Activated naive CD8-positive, alpha-beta T cell treated with anti-CD3 and anti-CD28 coated beads, Interleukin-2, amount 10 ng/mL, durations not matched to agents 7 days and 5 days (primary cell): ENCODE results near the gene CPA4. TPM values are rescaled to one million over a fixed set of nuclear protein-coding genes. Genes with fewer than 3 reads are reported as not detected.

Experiments used
- ATAC-seq: fragments of 150-1000 bp; cut with Tn5 transposase; one replicate; pipeline ENCODE4 v1.10.0; 2021; ENCODE audit warnings: low read depth, moderate library complexity
- POLR2A ChIA-PET: fragments of 350-600 bp; sonication (Branson Sonifier 250); formaldehyde crosslinking; loops from one replicate; lab custom pipeline; 2021; ENCODE audit warnings: antibody characterized with exemption; lab: Charles Lee
- DNase-seq: peaks from one replicate; pipeline ENCODE4 v3.0.0; 2021
- H3K27ac Mint-ChIP-seq: one replicate; pipeline ENCODE4 v1.8.0; 2022; ENCODE audit warnings: mild to moderate bottlenecking, mixed read lengths
- H3K27me3 Mint-ChIP-seq: one replicate; pipeline ENCODE4 v1.8.0; 2022; ENCODE audit warnings: mild to moderate bottlenecking, moderate library complexity, mixed read lengths
- H3K36me3 Mint-ChIP-seq: one replicate; pipeline ENCODE4 v1.8.0; 2021; ENCODE audit warnings: mild to moderate bottlenecking, mixed read lengths
- H3K4me1 Mint-ChIP-seq: one replicate; pipeline ENCODE4 v1.8.0; 2021; ENCODE audit warnings: mixed read lengths
- H3K4me3 Mint-ChIP-seq: one replicate; pipeline ENCODE4 v1.8.0; 2022; ENCODE audit warnings: mild to moderate bottlenecking, moderate library complexity, mixed read lengths
- H3K9me3 Mint-ChIP-seq: one replicate; pipeline ENCODE4 v1.8.0; 2021; ENCODE audit warnings: mixed read lengths
- total RNA-seq, 2 experiments: library from RNA; stranded (reverse); gene quantifications; one replicate each; pipeline ENCODE4 v1.2.3, GENCODE V29; 2021

Gene CPA4
- total RNA-seq, 2 experiments from 2014 or later = not detected

DNA sequence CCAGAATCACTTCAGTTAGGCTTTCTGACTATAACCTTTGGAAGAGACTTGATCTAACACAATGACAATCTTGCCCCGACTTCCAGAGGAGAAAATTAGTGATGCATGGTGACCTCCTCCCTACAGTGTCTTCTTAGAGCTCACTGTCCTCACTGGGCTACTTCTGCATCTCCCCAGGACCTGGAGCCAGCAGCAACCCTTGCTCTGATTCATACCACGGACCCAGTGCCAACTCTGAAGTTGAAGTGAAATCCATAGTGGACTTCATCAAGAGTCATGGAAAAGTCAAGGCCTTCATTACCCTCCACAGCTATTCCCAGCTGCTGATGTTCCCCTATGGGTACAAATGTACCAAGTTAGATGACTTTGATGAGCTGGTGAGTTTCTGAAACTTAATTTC lies 13.7 kb upstream of the CPA4 start:
- Mint-ChIP-seq H3K27ac (no peak overlapping the region), H3K4me3 (no peak overlapping the region), H3K4me1 (no peaks in the 10 kb centered on the region), H3K27me3 (peaks cover 4% of the 10 kb centered on the region), H3K9me3 (peaks cover 2% of the 10 kb centered on the region), H3K36me3 (no peaks in the 10 kb centered on the region)
- ATAC-seq = no peak
- POLR2A ChIA-PET = no interaction called here
- DNase-seq = no peak

DNA sequence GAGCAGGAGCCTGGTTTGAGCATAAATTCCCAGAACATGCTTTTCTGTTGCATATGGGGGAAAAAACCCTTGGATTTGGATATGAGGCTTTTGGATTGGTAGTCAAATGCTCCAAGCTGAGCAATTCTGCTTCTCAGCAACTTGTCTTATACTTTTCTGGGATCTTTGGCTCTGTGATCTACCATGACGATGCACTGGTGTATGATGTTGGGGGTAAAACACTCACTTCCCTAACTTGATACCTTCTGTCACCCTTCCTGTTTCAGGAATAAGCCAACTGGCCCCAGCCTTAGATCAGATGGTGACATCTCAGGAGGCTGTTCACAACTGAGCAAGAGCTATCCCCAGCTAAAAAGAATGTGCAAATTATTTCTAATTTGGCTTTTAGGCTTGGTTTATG lies 13.1 kb upstream of the CPA4 start:
- no peak for ATAC-seq
- Mint-ChIP-seq H3K4me3 (no peak overlapping the region), H3K9me3 (peaks cover 4% of the 10 kb centered on the region), H3K27ac (no peak overlapping the region), H3K4me1 (no peaks in the 10 kb centered on the region), H3K36me3 (no peaks in the 10 kb centered on the region), H3K27me3 (peaks cover 3% of the 10 kb centered on the region)
- no peak for DNase-seq
- POLR2A ChIA-PET = no interaction called here

DNA sequence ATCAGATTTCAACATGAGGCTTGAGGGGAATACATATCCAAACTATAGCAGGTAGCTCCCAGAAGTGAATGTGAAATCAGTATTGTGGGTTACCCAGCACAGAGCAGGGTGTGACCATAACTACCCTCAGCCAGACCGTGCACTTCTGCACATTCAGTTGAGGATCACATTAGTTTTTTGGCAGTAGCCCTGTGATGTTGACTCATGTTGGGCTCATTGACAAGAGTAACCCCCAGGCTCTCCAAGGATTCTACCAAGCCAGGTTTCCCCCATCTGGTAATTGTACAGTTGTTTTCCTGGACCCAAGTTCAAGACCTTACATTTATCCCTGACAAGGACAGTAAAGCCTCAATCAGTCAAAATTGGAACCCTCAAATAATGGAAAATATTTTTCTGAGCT lies 11.7 kb upstream of the CPA4 start:
- Mint-ChIP-seq H3K27ac (no peak overlapping the region), H3K4me1 (no peaks in the 10 kb centered on the region), H3K27me3 (no peaks in the 10 kb centered on the region), H3K4me3 (no peak overlapping the region), H3K9me3 (peaks cover 4% of the 10 kb centered on the region), H3K36me3 (no peaks in the 10 kb centered on the region)
- no peak for ATAC-seq
- POLR2A ChIA-PET = no interaction called here
- no peak for DNase-seq

DNA sequence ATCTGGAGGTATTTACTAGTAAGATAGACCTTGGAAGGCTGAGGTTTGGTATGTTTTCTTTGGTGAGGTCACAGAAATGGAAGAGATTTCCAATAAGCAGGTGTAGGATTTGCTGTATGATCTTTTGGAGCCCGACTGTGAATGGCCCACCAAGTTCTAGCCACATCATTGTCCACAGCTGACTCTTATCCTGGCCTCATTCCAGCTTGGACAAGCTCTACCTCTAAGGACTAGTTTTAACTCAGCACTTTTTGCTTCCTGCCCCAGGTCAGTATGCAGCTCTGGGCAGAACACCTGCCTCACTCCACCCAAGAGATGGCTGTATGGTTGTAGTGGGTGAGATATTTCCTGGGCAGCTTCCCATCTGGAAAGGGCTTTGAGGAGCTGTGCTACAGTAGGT lies 6.1 kb upstream of the CPA4 start:
- DNase-seq (no peak), ATAC-seq (no peak)
- H3K4me1 Mint-ChIP-seq = no peaks in the 10 kb centered on the region
- H3K4me3 Mint-ChIP-seq = no peak overlapping the region
- H3K27ac Mint-ChIP-seq = no peak overlapping the region
- POLR2A ChIA-PET = no interaction called here
- H3K27me3 Mint-ChIP-seq = peaks cover 2% of the 10 kb centered on the region
- H3K9me3 Mint-ChIP-seq = peaks cover 4% of the 10 kb centered on the region
- H3K36me3 Mint-ChIP-seq = no peaks in the 10 kb centered on the region

DNA sequence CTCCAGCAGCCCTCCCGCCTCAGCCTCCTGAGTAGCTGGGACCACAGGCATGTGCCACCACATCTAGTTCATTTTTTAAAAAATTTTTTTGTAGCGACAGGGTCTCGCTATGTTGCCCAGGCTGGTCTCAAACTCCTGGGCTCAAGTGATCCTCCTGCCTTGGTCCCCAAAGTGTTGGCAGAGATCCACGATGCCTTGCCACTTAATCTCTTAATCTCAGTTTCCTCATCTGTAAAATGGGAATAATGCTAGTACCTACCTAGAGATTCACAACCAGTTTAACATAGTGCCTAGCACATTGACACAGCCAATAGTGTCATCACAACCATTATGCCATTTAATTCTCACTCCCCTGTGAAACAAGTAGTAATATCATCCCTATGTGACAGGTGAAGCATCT lies 4.8 kb upstream of the CPA4 start:
- Mint-ChIP-seq H3K27me3 (peaks cover 2% of the 10 kb centered on the region), H3K36me3 (no peaks in the 10 kb centered on the region), H3K4me1 (no peaks in the 10 kb centered on the region), H3K4me3 (no peak overlapping the region), H3K9me3 (peaks cover 4% of the 10 kb centered on the region), H3K27ac (no peak overlapping the region)
- DNase-seq = no peak
- POLR2A ChIA-PET = no interaction called here
- ATAC-seq = no peak

DNA sequence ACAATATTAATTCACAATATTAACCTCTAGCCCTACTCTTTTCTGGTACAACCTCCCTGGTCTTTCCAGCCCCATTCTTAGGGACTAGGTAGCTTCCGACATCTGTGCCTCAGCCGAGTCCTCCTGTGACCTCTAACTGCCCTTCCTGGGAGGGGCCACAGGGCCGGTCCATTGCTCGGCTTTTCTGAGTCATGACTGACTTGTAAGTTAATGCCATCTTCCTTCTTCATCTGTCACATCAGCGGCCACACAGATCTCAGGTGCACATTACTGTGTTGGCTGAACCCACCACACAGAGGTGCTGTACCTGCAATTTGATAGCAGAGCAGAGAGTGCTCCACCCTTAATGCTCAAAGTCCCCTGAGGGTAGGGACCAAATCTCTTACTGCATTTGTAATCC lies 4.1 kb upstream of the CPA4 start:
- Mint-ChIP-seq H3K4me1 (no peaks in the 10 kb centered on the region), H3K27ac (no peak overlapping the region), H3K4me3 (no peak overlapping the region), H3K36me3 (no peaks in the 10 kb centered on the region), H3K27me3 (peaks cover 2% of the 10 kb centered on the region), H3K9me3 (peaks cover 6% of the 10 kb centered on the region)
- no peak for ATAC-seq
- no peak for DNase-seq
- POLR2A ChIA-PET = no interaction called here

DNA sequence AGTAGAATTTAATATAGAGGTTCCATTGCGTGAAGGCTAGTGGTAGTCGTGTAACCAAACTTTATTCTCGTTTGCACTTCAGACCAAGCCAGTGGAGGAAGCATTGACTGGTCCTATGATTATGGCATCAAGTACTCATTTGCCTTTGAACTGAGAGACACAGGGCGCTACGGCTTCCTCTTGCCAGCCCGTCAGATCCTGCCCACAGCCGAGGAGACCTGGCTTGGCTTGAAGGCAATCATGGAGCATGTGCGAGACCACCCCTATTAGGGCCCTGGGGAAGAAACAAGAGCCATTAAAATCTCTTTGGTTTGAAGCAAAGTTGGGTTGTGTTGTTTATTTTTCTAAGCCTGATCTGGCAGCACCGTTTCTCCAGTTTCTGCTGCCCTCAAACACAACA lies 3.5 kb upstream of the CPA4 start:
- no peak overlapping the region for H3K27ac Mint-ChIP-seq
- peaks cover 5% of the 10 kb centered on the region for H3K9me3 Mint-ChIP-seq
- no peak for ATAC-seq
- H3K4me3 Mint-ChIP-seq = no peak overlapping the region
- no peaks in the 10 kb centered on the region for H3K36me3 Mint-ChIP-seq
- POLR2A ChIA-PET = no interaction called here
- no peaks in the 10 kb centered on the region for H3K4me1 Mint-ChIP-seq
- H3K27me3 Mint-ChIP-seq = peaks cover 2% of the 10 kb centered on the region
- DNase-seq = no peak

DNA sequence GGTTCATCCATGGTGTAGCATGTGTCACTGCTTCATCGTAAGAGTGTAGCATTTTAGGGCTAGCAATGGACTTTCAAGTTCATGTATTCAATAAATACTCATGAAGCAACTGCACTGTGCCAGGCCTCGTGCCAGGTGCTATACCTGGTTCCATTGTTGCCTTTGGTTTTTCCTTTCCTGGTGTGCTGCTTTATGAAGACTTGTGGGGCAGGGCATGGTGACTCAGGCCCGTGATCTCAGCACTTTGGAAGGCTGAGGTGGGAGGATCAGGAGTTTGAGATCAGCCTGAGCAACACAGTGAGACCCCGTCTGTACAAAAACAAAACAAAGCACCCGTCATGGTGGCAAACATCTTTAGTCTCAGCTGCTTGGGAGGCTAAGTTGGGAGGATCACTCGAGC lies 2.2 kb upstream of the CPA4 start:
- Mint-ChIP-seq H3K4me1 (no peaks in the 10 kb centered on the region), H3K36me3 (no peaks in the 10 kb centered on the region), H3K27me3 (peaks cover 2% of the 10 kb centered on the region), H3K4me3 (no peak overlapping the region), H3K9me3 (peaks cover 7% of the 10 kb centered on the region), H3K27ac (no peak overlapping the region)
- no peak for ATAC-seq
- POLR2A ChIA-PET = no interaction called here
- no peak for DNase-seq

DNA sequence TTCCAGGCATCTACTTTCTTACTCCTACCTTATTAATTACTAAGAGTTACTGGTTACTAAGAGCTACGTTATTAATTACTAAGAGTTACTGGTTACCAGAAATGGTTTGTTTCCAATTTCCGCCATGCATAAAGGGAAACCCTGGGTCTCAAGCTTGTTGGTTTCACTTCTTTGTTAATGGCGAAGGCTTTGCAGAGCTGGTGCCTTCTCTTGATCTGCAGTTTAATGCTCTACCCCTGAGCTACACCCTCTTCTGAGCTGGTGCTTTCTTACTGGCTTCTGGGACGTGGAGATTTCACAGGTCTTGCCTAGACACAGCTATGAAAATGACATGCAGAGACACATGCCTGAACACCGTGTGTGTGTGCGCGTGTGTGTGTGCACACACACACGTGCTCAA lies 560 bp downstream of the CPA4 start:
- POLR2A ChIA-PET = no interaction called here
- Mint-ChIP-seq H3K9me3 (peaks cover 9% of the 10 kb centered on the region), H3K4me1 (no peaks in the 10 kb centered on the region), H3K27ac (no peak overlapping the region), H3K27me3 (no peaks in the 10 kb centered on the region), H3K4me3 (no peak overlapping the region), H3K36me3 (no peaks in the 10 kb centered on the region)
- DNase-seq (no peak), ATAC-seq (no peak)

DNA sequence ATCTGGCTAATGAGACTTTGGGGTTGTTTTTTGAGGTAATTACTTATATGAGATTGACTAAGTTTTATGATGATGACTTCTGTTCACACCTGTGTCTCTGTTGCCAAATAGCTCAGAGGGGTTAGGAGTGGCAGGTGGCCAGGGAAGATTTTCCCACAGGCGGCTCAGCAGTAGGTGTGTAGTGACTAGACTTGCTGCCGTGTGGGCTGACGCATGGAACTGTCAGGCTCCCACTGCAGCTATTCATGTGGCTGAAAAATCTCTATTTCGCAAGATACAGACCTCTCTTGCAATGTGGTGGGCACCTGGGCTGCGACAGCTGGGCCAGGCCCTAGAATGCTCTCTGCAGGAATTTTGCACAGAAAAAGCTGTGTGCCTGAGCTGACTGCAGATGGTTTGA lies 1.4 kb downstream of the CPA4 start:
- H3K27me3 Mint-ChIP-seq = no peaks in the 10 kb centered on the region
- no peaks in the 10 kb centered on the region for H3K36me3 Mint-ChIP-seq
- no peak overlapping the region for H3K4me3 Mint-ChIP-seq
- no peak overlapping the region for H3K27ac Mint-ChIP-seq
- no peaks in the 10 kb centered on the region for H3K4me1 Mint-ChIP-seq
- ATAC-seq (no peak), DNase-seq (no peak)
- peaks cover 9% of the 10 kb centered on the region for H3K9me3 Mint-ChIP-seq
- POLR2A ChIA-PET = no interaction called here

DNA sequence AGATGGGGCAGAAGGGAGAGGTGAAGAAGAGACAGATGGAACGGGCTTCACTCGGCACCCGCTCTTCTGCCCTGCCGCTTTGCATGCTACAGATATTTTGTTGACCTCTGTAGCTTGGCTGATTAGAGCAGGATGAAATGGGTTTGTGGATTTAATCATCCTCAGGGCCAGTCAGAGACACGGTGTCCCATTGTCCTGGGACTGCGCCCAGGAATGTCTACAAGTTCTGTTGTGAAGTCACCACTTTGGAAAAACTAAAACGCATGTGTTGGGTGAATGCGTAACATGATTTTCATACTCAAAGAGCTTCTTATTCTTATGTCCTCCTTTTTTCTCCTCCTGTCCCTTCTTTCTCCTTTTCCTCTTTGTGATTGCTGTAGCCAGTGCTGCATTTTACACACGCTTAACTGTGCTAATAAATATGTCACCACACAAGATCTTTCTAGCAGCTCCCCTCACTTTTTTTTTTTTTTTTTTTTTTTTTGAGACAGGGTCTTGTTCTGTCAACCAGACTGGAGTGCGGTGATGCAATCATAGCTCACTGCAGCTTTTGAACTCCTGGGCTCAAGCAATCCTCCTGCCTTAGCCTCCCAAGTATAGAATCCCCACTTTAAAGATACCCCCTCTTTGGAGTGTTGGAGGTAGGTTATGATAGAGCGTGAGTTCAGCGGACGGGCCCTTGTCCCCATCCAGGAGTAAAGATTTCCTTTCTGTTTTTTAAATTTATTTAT lies 3.4 kb downstream of the CPA4 start:
- DNase-seq = no peak
- H3K36me3 Mint-ChIP-seq = no peaks in the 10 kb centered on the region
- no peaks in the 10 kb centered on the region for H3K27me3 Mint-ChIP-seq
- no peaks in the 10 kb centered on the region for H3K4me1 Mint-ChIP-seq
- H3K9me3 Mint-ChIP-seq = peaks cover 14% of the 10 kb centered on the region
- POLR2A ChIA-PET = no interaction called here
- no peak for ATAC-seq
- no peak overlapping the region for H3K4me3 Mint-ChIP-seq
- no peak overlapping the region for H3K27ac Mint-ChIP-seq

DNA sequence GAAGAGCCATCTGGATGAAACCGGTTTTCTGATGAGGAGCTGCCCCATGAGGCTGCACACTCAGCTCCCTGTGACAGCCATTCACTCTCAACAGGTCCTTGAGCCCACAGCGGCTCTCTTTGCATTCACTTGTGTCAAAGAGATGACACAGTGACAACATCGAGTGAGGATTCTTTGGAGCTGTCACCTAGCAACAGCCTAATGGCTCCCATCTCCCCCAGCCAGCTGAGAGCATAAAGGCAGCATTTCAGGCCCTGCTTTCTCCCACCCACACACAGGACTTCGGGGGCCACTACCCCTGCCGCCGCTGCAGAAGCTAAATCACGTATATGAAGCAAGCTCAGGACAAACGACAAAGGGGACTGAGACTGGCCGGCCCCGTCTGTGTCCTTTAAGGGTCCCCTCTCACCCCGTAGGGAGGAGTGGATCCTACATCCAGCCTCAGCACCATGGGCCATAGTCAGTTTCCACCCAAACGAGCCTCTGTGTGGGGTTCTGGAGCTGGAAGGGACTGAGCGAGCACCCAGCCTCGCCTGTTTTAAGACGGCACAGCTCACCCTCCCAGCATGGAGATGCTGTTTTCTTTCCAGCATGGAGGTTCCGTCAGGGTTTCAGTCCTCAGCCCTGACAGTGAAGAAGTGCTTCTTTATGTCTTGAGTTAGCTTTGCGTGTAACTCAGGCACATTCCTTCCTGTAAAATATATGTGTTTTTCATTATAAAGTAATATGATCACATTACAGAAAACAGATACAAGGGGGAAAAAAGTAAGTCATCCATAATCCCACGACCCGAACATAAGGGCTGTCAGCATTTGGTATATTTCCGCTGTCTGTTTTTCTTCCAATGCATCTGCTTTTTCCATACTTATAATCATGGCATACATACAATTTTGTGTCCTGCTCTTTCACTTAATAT lies 4.9 kb downstream of the CPA4 start:
- no peak for ATAC-seq
- Mint-ChIP-seq H3K27ac (no peak overlapping the region), H3K4me1 (no peaks in the 10 kb centered on the region), H3K36me3 (no peaks in the 10 kb centered on the region), H3K27me3 (peaks cover 2% of the 10 kb centered on the region), H3K4me3 (no peak overlapping the region), H3K9me3 (peaks cover 16% of the 10 kb centered on the region)
- POLR2A ChIA-PET = no interaction called here
- no peak for DNase-seq

DNA sequence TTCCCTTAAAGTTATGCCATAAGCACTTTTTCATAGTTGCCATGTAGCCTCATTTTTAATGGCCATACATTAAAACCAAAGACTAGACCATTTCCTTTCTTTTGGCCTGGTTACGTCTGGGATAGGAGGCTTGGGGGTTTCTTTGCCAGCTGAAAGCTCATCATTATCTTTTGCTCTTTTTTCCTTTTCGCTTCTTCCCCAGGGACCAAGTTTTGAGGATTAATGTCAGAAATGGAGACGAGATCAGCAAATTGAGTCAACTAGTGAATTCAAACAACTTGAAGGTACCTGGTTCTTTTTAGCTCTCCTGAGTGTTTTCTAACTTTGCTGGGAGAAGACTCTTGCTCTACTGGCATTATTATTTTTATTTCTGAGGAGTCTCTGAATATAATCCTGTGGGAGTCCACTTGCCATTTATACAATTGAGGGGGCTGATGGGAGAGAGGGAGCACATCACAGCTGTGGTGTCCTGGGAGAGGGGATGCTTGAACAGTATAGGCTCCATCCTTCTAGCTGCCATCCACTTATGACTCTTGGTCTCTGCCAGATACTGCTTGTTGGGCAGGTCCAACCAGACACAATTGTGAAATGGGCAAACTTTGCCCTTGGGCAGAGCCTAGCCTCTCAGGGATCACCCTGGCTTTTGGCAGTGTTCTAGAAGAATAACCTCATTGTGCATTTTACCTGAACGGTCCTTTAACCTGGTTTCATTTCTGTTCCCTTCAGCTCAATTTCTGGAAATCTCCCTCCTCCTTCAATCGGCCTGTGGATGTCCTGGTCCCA lies 5.8 kb downstream of the CPA4 start:
- H3K4me1 Mint-ChIP-seq = peaks cover 3% of the 10 kb centered on the region
- ATAC-seq = no peak
- no peak for DNase-seq
- H3K27me3 Mint-ChIP-seq = peaks cover 2% of the 10 kb centered on the region
- POLR2A ChIA-PET = no interaction called here
- no peaks in the 10 kb centered on the region for H3K36me3 Mint-ChIP-seq
- no peak overlapping the region for H3K27ac Mint-ChIP-seq
- H3K4me3 Mint-ChIP-seq = no peak overlapping the region
- peaks cover 14% of the 10 kb centered on the region for H3K9me3 Mint-ChIP-seq
